ENCODE results near the gene NOL8.
A peak's percentile ranks its signal among the peaks of the same experiment; 100 is the strongest.

NOL8 gene

GRCh38 chr9:92310562-92310961 is 14.6 kb downstream of the NOL8 start:
- FAIRE-seq, result no peak

DNA sequence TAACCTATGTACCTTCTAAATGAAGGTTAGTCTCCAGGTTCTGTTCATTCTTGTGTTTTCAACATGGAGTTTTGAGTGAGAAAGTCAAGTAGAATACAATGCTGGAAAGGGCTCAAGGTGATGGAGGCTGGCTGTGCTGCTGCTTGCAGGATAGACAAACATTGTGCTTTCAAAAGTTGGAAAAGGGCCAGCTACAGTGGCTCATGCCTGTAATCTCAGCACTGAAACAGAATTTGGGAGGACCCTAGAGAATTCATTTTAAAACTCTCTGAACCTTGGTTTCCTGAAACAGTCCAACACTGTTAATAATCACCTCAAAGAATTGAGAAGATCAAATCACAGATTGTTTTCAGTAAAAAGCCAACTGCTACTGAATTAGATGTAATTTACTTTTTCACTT is 16.3 kb downstream of the NOL8 start:
- FAIRE-seq, result no peak

DNA sequence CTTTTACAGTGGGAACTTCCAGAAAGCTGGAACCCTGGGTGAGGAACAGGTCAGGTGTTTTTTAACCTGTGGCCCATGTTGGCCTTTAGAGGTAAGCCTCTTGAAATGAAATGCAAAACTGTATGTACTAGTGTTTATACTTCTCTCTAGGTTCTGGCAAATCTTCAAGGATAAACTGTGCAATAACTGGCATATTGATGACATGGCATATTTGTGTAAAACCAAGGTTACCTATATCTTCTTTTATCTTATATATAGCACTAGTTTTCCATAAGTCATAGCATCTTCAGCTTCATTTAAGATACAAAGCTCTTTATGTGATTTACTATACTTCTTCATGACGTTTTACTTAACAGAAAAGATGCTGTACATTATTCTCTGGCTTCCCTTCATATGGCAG is 24.2 kb downstream of the NOL8 start:
- FAIRE-seq, result no peak

- FAIRE-seq, result no peak
Observed at GRCh38 chr9:92299116-92299515, 26.0 kb downstream of the NOL8 start.

GRCh38 chr9:92298036-92298435 is 27.1 kb downstream of the NOL8 start:
- FAIRE-seq, result no peak

GRCh38 chr9:92297611-92298010 is 27.5 kb downstream of the NOL8 start:
- FAIRE-seq, result no peak

DNA sequence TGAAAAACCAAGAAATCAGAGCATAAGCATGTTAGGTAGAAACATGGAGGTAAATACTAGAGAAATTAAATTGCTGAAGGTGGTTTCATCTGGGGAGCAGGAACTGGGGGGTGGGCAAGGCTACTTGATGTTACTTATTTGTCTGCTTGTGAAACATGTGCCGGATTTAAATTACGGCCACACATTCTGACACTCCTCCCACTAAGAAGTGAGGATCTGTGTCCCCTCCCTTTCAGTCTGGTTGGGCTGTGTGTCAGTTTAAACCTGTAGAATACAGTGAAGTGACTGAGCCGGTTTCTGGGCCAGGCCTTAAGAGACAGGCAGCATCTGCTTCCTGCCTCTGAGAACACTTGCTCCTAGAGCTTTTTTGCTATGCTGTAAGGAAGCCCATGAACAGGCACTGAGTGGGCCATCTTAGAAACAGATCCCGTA is 29.3 kb downstream of the NOL8 start:
- FAIRE-seq, result no peak

- FAIRE-seq, result no peak
Observed at GRCh38 chr9:92295240-92295790, 29.8 kb downstream of the NOL8 start.

DNA sequence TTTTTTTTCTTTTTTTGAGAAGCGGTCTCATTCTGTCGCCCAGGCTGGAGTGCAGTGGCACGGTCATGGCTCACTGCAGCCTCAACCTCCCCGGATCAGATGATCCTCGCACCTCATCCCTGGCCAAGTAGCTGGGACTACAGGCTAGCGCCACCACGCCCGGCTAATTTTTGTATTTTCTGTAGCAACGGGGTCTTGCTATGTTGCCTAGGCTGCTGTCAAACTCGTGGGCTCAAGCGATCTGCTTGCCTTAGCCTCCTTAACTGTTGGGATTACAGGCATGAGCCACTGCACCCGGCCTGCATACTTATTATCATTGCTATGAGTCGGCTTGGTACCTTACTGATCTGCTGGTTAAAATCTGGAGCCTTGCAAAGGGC is 30.9 kb downstream of the NOL8 start:
- FAIRE-seq, result no peak

DNA sequence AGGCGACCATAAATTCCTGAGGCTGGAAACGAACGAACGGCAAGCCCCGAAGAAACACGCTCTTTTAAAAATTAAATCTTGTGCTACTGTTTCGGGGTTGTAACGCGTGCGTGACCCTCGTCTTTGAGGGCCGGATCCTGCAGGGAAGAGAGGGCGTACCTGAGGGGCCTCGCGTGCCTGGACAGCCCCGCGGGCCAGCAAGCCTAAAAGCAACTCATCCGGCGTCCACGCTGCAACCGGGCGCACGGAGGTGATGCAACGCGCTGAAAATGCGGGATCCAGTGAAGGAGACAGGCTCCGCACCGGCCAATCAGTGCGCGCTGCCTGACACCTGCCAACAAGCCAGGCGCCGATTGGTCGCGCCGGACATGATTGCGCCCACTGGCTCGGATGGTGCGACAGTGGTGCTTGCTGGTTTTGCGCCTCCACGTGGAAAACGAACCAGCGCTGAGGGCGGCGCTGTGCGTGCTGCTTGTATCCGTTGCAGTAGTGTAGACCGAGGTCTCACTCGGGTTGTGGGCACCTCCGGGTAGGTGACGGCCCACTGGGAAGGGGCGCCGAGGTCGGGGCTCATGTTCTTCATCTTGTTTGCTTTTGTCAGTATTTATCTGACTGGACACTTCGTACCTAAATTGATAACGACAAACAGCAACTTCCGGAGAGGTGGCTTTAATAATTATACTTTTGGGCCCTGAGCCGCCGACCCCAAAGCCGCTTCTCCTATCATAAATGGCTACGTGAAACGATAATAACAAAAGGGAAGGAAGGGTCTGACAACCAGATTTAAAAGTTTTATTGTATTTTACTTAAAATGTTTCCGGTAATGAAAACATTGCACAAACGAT is 31.5 kb downstream of the NOL8 start, which contains the start of gene IARS1:
TSS of gene IARS1 (minus strand) at position 246 of the 845 bp plus-strand sequence. CDS start 4,278 bp downstream, outside the sequence.
- FAIRE-seq, result peak; percentile 89

- no peak for FAIRE-seq
Observed at GRCh38 chr9:92293075-92293354, 32.1 kb downstream of the NOL8 start.

- no peak for FAIRE-seq
Observed at GRCh38 chr9:92292338-92293074, 32.6 kb downstream of the NOL8 start.

DNA sequence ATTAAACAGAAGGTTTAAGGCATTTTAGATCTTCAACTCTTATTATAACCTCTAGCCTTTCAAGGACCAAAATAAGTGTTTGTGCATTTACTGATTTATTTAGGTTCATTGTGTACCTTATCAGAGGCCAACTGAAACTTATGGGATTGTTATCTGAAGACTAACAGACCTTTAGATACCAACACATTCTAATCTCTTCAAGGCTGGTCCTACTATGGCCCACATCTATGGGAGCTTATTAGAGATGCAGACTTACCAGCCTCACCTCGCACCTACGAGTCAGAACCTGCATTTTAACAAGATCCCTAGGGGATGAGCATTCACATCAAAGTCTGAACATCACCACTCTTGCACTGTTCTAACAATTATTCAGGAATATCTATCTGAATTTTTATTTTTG is 33.6 kb downstream of the NOL8 start:
- no peak for FAIRE-seq

DNA sequence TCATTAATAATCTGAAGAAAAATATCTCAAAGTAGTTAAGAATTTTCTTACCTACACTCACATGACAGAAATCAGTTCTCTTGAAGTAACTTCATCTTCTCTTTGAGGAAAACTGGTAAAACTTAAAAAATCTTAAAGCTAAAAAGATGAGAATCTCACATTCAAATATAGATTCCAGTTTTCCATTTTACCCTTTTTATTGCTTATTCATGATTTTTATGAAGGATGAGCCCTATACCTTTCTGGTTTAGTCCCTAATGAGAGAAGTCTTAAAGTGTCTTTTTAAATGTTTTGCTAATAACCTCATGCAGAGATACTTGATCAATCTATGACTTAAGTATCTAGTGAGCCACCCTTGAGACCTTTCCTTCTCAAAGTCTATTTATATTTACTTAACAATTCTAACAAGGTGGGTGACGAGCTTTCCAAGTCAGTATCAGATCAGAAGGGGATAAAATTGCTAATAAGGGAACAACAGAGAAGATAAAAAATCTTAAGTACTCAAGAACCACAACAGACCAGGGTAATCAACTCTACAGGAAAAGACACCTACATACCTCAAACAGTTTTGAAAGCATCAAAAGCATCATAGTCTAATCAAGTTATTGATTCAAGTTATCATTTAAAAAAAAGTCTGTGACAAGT is 34.2 kb downstream of the NOL8 start:
- FAIRE-seq, result no peak

- no peak for FAIRE-seq
Observed at GRCh38 chr9:92289708-92290390, 35.3 kb downstream of the NOL8 start.

- FAIRE-seq, result no peak
Observed at GRCh38 chr9:92279302-92279701, 45.8 kb downstream of the NOL8 start.

GRCh38 chr9:92278110-92278509 is 47.0 kb downstream of the NOL8 start:
- no peak for FAIRE-seq

GRCh38 chr9:92276331-92277032 is 48.7 kb downstream of the NOL8 start:
- no peak for FAIRE-seq

DNA sequence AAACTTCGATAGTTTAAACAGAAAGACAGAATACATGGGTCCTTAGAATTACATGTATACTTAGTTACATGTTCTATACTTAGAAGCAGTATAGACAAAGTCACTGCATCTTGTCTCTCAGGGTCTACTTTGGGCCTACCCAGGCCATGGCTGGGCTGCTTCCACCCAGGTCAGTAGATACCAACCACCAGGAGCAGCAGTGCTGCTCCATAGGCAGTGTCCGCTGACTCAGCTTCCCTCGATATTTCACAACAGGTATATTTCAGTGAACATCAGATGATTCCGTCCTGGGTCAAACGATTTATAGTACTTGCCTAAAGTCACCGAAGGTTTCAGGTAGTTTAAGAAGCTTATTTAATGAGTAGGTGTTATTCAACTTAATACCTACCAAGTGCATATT is 49.6 kb downstream of the NOL8 start:
- FAIRE-seq, result no peak

GRCh38 chr9:92270511-92270910 is 54.6 kb downstream of the NOL8 start:
- no peak for FAIRE-seq

DNA sequence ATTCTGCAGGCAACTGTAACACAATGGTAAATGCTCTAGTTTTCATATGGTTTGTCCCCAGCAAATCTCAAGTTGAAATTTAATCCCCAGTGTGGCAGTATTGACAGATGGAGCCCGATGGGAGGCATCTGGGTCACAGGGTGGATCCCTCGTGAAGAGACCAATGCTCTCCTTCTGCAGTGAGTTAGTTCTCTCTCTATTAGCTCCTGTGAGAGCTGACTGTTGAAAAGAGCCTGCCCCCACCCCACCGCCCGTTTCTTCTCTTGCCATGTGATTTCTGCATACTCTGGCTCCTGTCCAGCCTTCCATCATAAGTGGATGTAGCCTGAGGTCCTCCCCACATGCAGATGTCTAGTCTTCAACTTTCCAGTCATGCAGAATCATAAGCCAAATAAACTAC is 58.7 kb downstream of the NOL8 start:
- FAIRE-seq, result no peak

- no peak for FAIRE-seq
Observed at GRCh38 chr9:92265154-92265553, 60.0 kb downstream of the NOL8 start.

Data from A204.1 (cell line).